CD4-positive, alpha-beta T cell treated with Interleukin-21 for 1 hour (primary cell): ENCODE results near the gene KRABD2.
"Not testable (repeated sequence)": the region's sequence is repeated elsewhere in the genome, so short reads cannot be mapped to it uniquely, and the experiment has no call there.

Experiments used
- DNase-seq: peaks from one replicate; pipeline ENCODE4 v3.0.0-alpha.2; 2020

Gene KRABD2

DNA sequence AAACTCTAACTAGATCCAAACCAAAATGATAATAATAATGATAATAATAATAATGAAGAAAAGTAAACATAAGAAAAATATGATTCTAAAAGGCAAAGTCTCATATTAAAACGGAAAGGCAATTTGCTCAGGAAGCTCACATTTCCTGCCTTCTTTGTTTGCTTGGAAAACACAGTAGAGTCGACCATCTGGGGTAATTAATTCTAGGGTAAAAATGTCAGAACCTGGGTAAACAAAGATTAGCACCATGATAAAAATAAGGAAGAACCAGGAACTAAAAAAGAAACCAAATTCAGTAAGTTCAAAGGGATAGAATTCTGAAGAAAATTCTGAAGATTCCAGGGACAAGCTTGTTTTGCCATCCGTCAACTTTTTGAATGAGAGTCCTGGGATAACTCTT is 16.2 kb downstream of the KRABD2 start:
- no peak for DNase-seq

DNA sequence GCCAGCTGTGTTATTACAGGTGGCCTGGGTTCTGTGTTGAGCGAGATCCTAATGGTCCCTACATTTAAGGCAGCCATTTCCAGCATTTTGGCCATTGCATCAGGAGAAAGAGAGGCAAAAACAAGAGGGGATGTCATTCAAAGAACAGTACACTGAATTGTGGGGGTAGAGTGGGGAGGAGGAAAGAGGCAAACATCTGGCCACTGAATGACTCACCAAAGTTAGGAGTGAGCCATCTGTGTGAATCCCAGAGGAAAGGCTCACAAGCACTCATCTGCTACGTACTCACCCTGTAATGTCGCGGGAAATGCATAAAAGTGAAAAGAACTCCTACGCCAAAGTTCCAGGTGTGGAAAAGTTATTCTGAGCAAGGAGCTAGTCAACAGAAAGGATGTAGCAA is 16.7 kb downstream of the KRABD2 start:
- DNase-seq, result no peak

DNA sequence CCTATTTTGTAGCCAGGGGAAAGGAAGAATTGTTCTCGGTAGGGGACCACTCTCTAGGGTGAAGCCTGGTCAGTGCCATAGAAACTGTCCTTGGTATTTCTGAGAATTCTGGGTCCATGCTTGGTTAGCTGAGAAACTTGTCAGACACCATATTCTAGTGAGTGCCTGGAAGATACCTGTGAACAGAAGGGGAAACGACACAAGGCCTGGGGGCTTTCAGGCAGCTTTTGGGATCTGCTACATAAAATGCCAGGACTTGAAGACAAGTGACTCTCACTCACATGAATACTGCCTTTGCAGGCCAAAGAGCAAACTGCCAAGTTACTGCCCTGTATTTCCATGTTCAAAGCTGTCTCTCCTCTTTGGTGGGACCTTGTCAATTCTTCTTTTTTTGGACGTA is 18.6 kb downstream of the KRABD2 start:
- no peak for DNase-seq

- DNase-seq, result no peak
Measured at GRCh38 chr17:8354236-8354635, 22.3 kb downstream of the KRABD2 start.

- no peak for DNase-seq
Measured at GRCh38 chr17:8353736-8354135, 22.8 kb downstream of the KRABD2 start.

DNA sequence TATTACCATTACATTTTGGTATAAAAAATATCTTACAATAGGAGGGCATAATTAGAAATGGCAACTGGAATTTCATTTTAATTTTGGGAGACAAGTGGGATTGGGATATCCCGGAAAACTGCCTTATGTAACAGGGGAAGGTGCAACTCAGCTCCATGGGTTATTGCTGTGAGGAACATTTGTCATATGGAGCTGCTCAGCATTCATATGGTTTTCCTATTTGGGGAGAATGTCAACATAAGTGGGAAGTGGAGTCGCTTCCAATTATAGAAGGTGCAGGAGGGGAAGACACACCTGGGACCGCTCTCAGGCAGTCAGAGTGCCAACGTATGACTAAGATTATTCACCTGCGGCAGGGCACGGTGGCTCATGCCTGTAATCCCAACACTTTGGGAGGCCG is 26.2 kb downstream of the KRABD2 start:
- DNase-seq, result no peak

- DNase-seq, result not testable (repeated sequence)
Measured at GRCh38 chr17:8347001-8347400, 29.5 kb downstream of the KRABD2 start.

GRCh38 chr17:8345951-8346665 is 30.4 kb downstream of the KRABD2 start:
- no peak for DNase-seq

DNA sequence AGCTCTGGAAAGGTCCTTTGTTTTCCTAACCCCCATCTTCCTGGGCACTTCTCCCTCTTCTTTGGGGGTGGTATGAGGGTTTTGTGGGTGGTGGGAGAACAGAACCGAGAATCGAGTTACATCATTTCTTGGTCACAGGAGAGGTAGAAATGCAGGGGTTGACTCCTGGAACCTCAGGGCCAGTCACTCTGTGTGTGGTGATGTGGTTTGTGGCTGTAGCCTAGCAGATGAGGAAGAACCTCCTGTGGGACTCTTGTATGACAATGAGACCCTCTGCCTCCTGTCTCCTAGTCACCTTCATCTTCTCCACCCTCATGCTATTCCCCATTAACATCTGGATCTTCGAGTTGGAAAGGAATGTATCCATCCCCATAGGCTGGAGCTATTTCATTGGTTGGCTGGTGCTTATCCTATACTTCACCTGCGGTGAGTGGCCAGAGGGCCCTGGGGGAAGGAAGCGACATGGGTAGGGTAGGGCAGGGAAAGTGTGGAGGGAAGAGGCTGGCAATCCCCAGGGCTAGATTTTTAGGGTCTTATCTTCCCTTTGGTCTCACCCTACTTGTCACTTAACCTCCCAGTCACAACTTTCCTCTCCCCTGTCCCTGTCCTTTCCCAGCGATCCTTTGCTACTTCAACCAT is 31.3 kb downstream of the KRABD2 start:
- DNase-seq, result no peak

- DNase-seq, result no peak
Measured at GRCh38 chr17:8341456-8341855, 35.0 kb downstream of the KRABD2 start.

GRCh38 chr17:8339540-8339939 is 37.0 kb downstream of the KRABD2 start, which contains the start of gene ODF4:
Gene ODF4, plus strand, starts transcription at chr17:8339840. Its CDS starts 212 bp downstream, at chr17:8340052.
- no peak for DNase-seq

DNA sequence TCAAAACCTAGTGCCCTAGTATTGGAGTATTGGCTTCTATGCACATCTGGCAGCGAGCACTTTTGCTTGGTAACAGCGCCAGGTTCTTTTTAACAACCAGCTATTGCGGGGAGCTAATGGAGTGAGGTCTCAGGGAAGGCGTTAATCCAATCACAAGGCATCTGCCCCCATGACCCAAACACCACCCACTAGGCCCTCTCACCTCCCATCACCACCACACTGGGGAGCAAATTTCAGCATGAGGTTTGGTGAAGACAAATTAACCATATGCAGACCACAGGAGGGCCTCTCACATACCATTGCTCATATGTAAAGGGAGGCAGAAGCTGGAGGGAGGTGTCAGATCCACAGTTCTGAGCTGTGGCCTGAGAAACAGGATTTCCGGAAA is 37.8 kb downstream of the KRABD2 start:
- DNase-seq, result no peak

GRCh38 chr17:8337802-8338752 is 38.4 kb downstream of the KRABD2 start:
- DNase-seq, result no peak

- no peak for DNase-seq
Measured at GRCh38 chr17:8333281-8333680, 43.2 kb downstream of the KRABD2 start.

GRCh38 chr17:8332688-8333087 is 43.8 kb downstream of the KRABD2 start:
- no peak for DNase-seq

GRCh38 chr17:8332128-8332527 is 44.4 kb downstream of the KRABD2 start:
- no peak for DNase-seq

- no peak for DNase-seq
Measured at GRCh38 chr17:8327303-8327649, 49.2 kb downstream of the KRABD2 start.
